Subcutaneous adipose tissue (tissue), 4 donors: ENCODE results near the gene SLC1A6. TPM values are rescaled to one million over a fixed set of nuclear protein-coding genes. Genes with fewer than 3 reads are reported as not detected.

Source experiments
- CTCF ChIP-seq: fragments of 450-650 bp; IDR thresholded peaks from one replicate; pipeline ENCODE4 v1.5.1; 2016; ENCODE audit warnings: low read depth, mild to moderate bottlenecking, control low read depth, antibody characterized with exemption, moderate library complexity
- total RNA-seq, 4 donors: library from RNA; depleted of rRNA; stranded (reverse); fragments of >200 nt; gene quantifications; one replicate each; pipeline ENCODE4 v1.1.0, GENCODE V29; 2016

SLC1A6 gene
- total RNA-seq, 4 donors from 2014 or later = not detected

GRCh38 chr19:14974488-14974887, 5.2 kb downstream of the SLC1A6 start:
- TF ChIP-seq CTCF = no peak

GRCh38 chr19:14972676-14973075, 7.0 kb downstream of the SLC1A6 start:
- TF ChIP-seq CTCF = no peak

- TF ChIP-seq CTCF = no peak
Measured at GRCh38 chr19:14971474-14971873, 8.2 kb downstream of the SLC1A6 start.

- TF ChIP-seq CTCF = no peak
Measured at GRCh38 chr19:14968247-14968646, 11.4 kb downstream of the SLC1A6 start.

GRCh38 chr19:14961956-14962685, 17.5 kb downstream of the SLC1A6 start:
- TF ChIP-seq CTCF = no peak

- no peak for TF ChIP-seq CTCF
Measured at GRCh38 chr19:14959263-14959662, 20.4 kb downstream of the SLC1A6 start.

- TF ChIP-seq CTCF = no peak
Measured at GRCh38 chr19:14957464-14957863, 22.2 kb downstream of the SLC1A6 start.
